GM12878 (cell line): ENCODE measurements around the gene MCC. TPM values are rescaled to one million over a fixed set of nuclear protein-coding genes. Genes with fewer than 3 reads are reported as not detected.

Experiments used
- ATAC-seq: fragments of 200-7000 bp; cut with Tn5 transposase; 3 replicates; pipeline ENCODE4 v1.9.1; 2020; ENCODE audit warnings: mild to moderate bottlenecking, moderate library complexity
- BruUV-seq: library from RNA; stranded (reverse); fragments of 400-500 nt; replicated peaks from 2 replicates; lab custom pipeline; 2021; lab: Mats Ljungman, UMichigan
- CTCF ChIA-PET: fragments of 300-600 bp; sonication (Branson Sonifier 250); formaldehyde crosslinking; extraction: SDS; loops from one replicate; lab custom pipeline; 2021; ENCODE audit warnings: inconsistent platforms; lab: Yijun Ruan, JAX
- POLR2A ChIA-PET: fragments of 350-600 bp; formaldehyde crosslinking; extraction: SDS; loops from one replicate; lab custom pipeline; 2021; ENCODE audit warnings: inconsistent platforms; lab: Charles Lee
- RAD21 ChIA-PET: fragments of 300-600 bp; sonication (Branson Sonifier 250); formaldehyde crosslinking; loops from one replicate; lab custom pipeline; 2023; ENCODE audit warnings: antibody characterized with exemption; ENCODE audit not compliant: unreplicated experiment; lab: Charles Lee
- SMC1A ChIA-PET: fragments of 300-600 bp; sonication (Branson Sonifier 250); formaldehyde crosslinking; loops from one replicate; lab custom pipeline; 2023; ENCODE audit not compliant: unreplicated experiment, uncharacterized antibody; lab: Charles Lee
- DNase-seq: peaks from one replicate; pipeline ENCODE4 v3.0.0-alpha.2; 2011; ENCODE audit warnings: low read depth, low spot score
- FAIRE-seq: peaks from 3 replicates; lab custom pipeline; 2011; peaks lifted over from hg19 to GRCh38; lab: Jason Lieb, UNC
- H2AFZ ChIP-seq: 2 replicates; pipeline ENCODE4 v1.6.0; 2011; ENCODE audit warnings: low read depth, low read length, control low read depth; ENCODE audit not compliant: control insufficient read depth
- H3K27ac ChIP-seq: 2 replicates; pipeline ENCODE4 v1.5.1; 2011; ENCODE audit warnings: control low read depth; ENCODE audit not compliant: control insufficient read depth, insufficient read depth
- H3K27me3 ChIP-seq, 2 experiments: replicated peaks in 1 of 2; 2 replicates each; pipeline versions ENCODE4 v1.6.0 to v1.6.1; 2011; ENCODE audit warnings: low read length in 1 of 2; ENCODE audit not compliant: control insufficient read depth in 2 of 2, insufficient read depth in 2 of 2
- H3K36me3 ChIP-seq, 2 experiments: 2 replicates each; pipeline ENCODE4 v1.5.1; 2011; ENCODE audit warnings: low read length in 1 of 2; ENCODE audit not compliant: control insufficient read depth in 2 of 2, insufficient read depth in 2 of 2
- H3K4me1 ChIP-seq: 2 replicates; pipeline ENCODE4 v1.6.1; 2011; ENCODE audit warnings: mild to moderate bottlenecking, low read length, moderate library complexity, mixed read lengths; ENCODE audit not compliant: control insufficient read depth, insufficient read depth
- H3K4me2 ChIP-seq: 2 replicates; pipeline ENCODE4 v1.6.0; 2011; ENCODE audit warnings: control low read depth; ENCODE audit not compliant: control insufficient read depth, insufficient read depth
- H3K4me3 ChIP-seq: fragments of 200-600 bp; sonication (generic); 2 replicates; pipeline ENCODE4 v1.5.1; 2016
- H3K79me2 ChIP-seq: 2 replicates; pipeline ENCODE4 v1.6.0; 2011; ENCODE audit warnings: low read length; ENCODE audit not compliant: control insufficient read depth, insufficient read depth
- H3K9ac ChIP-seq: 2 replicates; pipeline ENCODE4 v1.8.0; 2011; ENCODE audit warnings: low read length, control low read depth, mixed read lengths; ENCODE audit not compliant: control insufficient read depth, insufficient read depth
- H3K9me3 ChIP-seq: replicated peaks from 3 replicates; pipeline ENCODE4 v1.5.1; 2011; ENCODE audit warnings: mild to moderate bottlenecking, low read length; ENCODE audit not compliant: control insufficient read depth, insufficient read depth
- H4K20me1 ChIP-seq: 2 replicates; pipeline ENCODE4 v1.6.0; 2011; ENCODE audit not compliant: control insufficient read depth, insufficient read depth
- CBFB ChIP-seq: IDR thresholded peaks from 2 replicates; pipeline ENCODE4 v1.6.1; 2016; ENCODE audit warnings: antibody characterized with exemption, low read depth
- CTCF ChIP-seq, 3 experiments: IDR thresholded peaks in 2 of 3; conservative IDR thresholded peaks in 1 of 3; 2 replicates each; pipeline ENCODE4 v1.5.1; 2011; ENCODE audit warnings: low read depth in 3 of 3, low read length in 3 of 3, mild to moderate bottlenecking in 3 of 3, control low read depth in 2 of 3, moderate library complexity in 2 of 3, inconsistent platforms in 1 of 3, mixed read lengths in 1 of 3; ENCODE audit not compliant: control insufficient read depth in 2 of 3, insufficient read depth in 1 of 3; ENCODE audit errors: extremely low read depth in 1 of 3
- ELK1 ChIP-seq: IDR thresholded peaks from 2 replicates; pipeline ENCODE4 v1.6.1; 2012; ENCODE audit warnings: low read depth, low read length, improper control_type of control experiment
- HDAC6 ChIP-seq: fragments of 200-600 bp; sonication (generic); IDR thresholded peaks from one replicate; pipeline ENCODE4 v1.8.0; 2017; ENCODE audit warnings: antibody characterized with exemption; ENCODE audit not compliant: unreplicated experiment
- NFIC ChIP-seq: IDR thresholded peaks from 2 replicates; pipeline ENCODE4 v1.6.1; 2012; ENCODE audit warnings: low read depth, mild to moderate bottlenecking, inconsistent platforms, low read length, moderate library complexity
- RBBP5 ChIP-seq: fragments of 200-600 bp; sonication (generic); conservative IDR thresholded peaks from 2 replicates; pipeline ENCODE4 v1.6.1; 2016
- REST ChIP-seq: IDR thresholded peaks from 2 replicates; pipeline ENCODE4 v1.6.1; 2012; ENCODE audit warnings: mild to moderate bottlenecking, low read depth, low read length
- SMAD1 ChIP-seq: fragments of 450-650 bp; IDR thresholded peaks from 2 replicates; pipeline ENCODE4 v1.6.1; 2018; ENCODE audit warnings: mild to moderate bottlenecking, low read depth; ENCODE audit not compliant: partially characterized antibody
- TAF1 ChIP-seq: IDR thresholded peaks from 2 replicates; pipeline ENCODE4 v1.6.1; 2011; ENCODE audit warnings: mild to moderate bottlenecking, low read depth, low read length, borderline replicate concordance
- WRNIP1 ChIP-seq: IDR thresholded peaks from 2 replicates; pipeline ENCODE4 v1.6.1; 2011; ENCODE audit warnings: low read depth, low read length, improper control_type of control experiment, borderline replicate concordance
- YY1 ChIP-seq: IDR thresholded peaks from 2 replicates; pipeline ENCODE4 v1.6.1; 2011; ENCODE audit warnings: low read depth, mild to moderate bottlenecking, low read length
- ZBTB40 ChIP-seq: fragments of 450-650 bp; IDR thresholded peaks from 2 replicates; pipeline ENCODE4 v1.6.1; 2016; ENCODE audit warnings: mild to moderate bottlenecking, moderate library complexity, borderline replicate concordance
- ZNF274 ChIP-seq: IDR thresholded peaks from one replicate; pipeline ENCODE4 v1.8.0; 2011; ENCODE audit not compliant: insufficient read length, insufficient read depth
- ZNF622 ChIP-seq: fragments of 450-650 bp; IDR thresholded peaks from 2 replicates; pipeline ENCODE4 v1.6.1; 2017; ENCODE audit warnings: mild to moderate bottlenecking, inconsistent platforms
- in situ Hi-C: fragments of 300-500 bp; cut with MboI; formaldehyde crosslinking; loops from 9 replicates; pipeline ENCODE4 v1.14.3; 2018; ENCODE audit warnings: mixed read lengths
- intact Hi-C: fragments of 100-400 bp; cut with micrococcal nuclease; formaldehyde crosslinking; loops from one replicate; pipeline ENCODE4 v1.14.2; 2022; ENCODE audit not compliant: unreplicated experiment
- polyA plus RNA-seq, 11 experiments: library from polyadenylated mRNA; depleted of rRNA in 4 of 11; unstranded in 6 of 11; stranded (reverse) in 5 of 11; fragments of >200 nt; fragmentation: Nextera tagmentation in 4 of 11; fragmentation: Illumina TruSeq in 1 of 11; extraction: Ambion mirVana in 4 of 11; extraction: Trizol in 1 of 11; gene quantifications; 1 replicate in 1 of 11; 2 replicates in 10 of 11; pipeline versions ENCODE4 v1.2.1 to v1.2.3, GENCODE V29; 2011 to 2016; ENCODE audit warnings: inconsistent platforms in 2 of 11, missing spikeins in 2 of 11, low read depth in 1 of 11
- total RNA-seq, 4 experiments: library from RNA; depleted of rRNA in 3 of 4; stranded (reverse); fragments of >200 nt in 3 of 4; fragmentation: Illumina TruSeq in 1 of 4; extraction: Trizol in 1 of 4; gene quantifications; 2 replicates each; pipeline versions ENCODE4 v1.2.1 to v1.2.3, GENCODE V29; 2013 to 2021

Gene MCC
- total and polyA plus RNA-seq, 10 of the 15 experiments (the other 5 are each of a cell fraction or from before 2014, with no cell fraction given) = 0.03 to 0.86 (median 0.16) TPM

- H2AFZ ChIP-seq = no peak overlapping the region
- no peaks in the 10 kb centered on the region for H3K27me3 ChIP-seq
- DNase-seq (no peak), FAIRE-seq (no peak), ATAC-seq (no peak)
- in situ Hi-C loops = no loop called here
- no peak overlapping the region for H3K27ac ChIP-seq
- no peak overlapping the region for H3K4me2 ChIP-seq
- BruUV-seq = no TSS peak
- no peaks in the 10 kb centered on the region for H3K79me2 ChIP-seq
- no peaks in the 10 kb centered on the region for H3K36me3 ChIP-seq
- H3K9ac ChIP-seq = no peak overlapping the region
- H3K4me1 ChIP-seq = no peaks in the 10 kb centered on the region
- H4K20me1 ChIP-seq = no peaks in the 10 kb centered on the region
- RAD21 ChIA-PET = no interaction called here
- TF ChIP-seq SMAD1 (no peak), REST (no peak), HDAC6 (no peak), ZBTB40 (no peak), WRNIP1 (no peak), ZNF622 (no peak), ELK1 (no peak), TAF1 (no peak), RBBP5 (no peak), ZNF274 (no peak), CBFB (no peak), NFIC (no peak), YY1 (no peak), CTCF (IDR thresholded peaks at IDR 0.05 in 2 of 3, conservative IDR thresholded peaks at IDR 0.05 in 1 of 3; ENCODE audit: control insufficient read depth in 2 of 3, extremely low read depth in 1 of 3, insufficient read depth in 1 of 3, low read depth in 3 of 3, low read length in 3 of 3) (no peak)
- POLR2A ChIA-PET = interaction anchor here (0.9 kb wide), 1 partner anchor 11 kb away, joined by 3 read pairs; no protein-coding TSS in a partner anchor
- CTCF ChIA-PET = interaction anchor here (0.5 to 2.1 kb wide), 6 partner anchors 11 to 526 kb away, joined by 3 to 6 read pairs (median 3); no protein-coding TSS in a partner anchor
- H3K9me3 ChIP-seq = no peaks in the 10 kb centered on the region
- intact Hi-C loops = no loop called here
- no peak overlapping the region for H3K4me3 ChIP-seq
- SMC1A ChIA-PET = interaction anchor here (0.7 to 1.0 kb wide), 2 partner anchors 89 to 301 kb away, joined by 3 read pairs; no protein-coding TSS in a partner anchor
Observed at GRCh38 chr5:113083481-113083880, 404.8 kb downstream of the MCC start.
